Upper lobe of left lung (tissue), 4 donors: ENCODE results near the gene PRKN.

ENCODE experiments used
- EP300 ChIP-seq, 4 donors: sonication (generic); formaldehyde crosslinking; IDR thresholded peaks; one replicate each; pipeline ENCODE4 v1.5.1; 2017; ENCODE audit warnings: antibody characterized with exemption in 4 of 4, control low read depth in 2 of 4
- POLR2A ChIP-seq, 4 donors: fragments of 450-650 bp; IDR thresholded peaks; one replicate each; pipeline ENCODE4 v1.5.1; 2016 to 2017; ENCODE audit warnings: antibody characterized with exemption in 4 of 4, mild to moderate bottlenecking in 2 of 4
- POLR2AphosphoS5 ChIP-seq, 2 donors: sonication (generic); formaldehyde crosslinking; IDR thresholded peaks; one replicate each; pipeline ENCODE4 v1.5.1; 2017; ENCODE audit warnings: antibody characterized with exemption in 2 of 2
- TF ChIP-seq, protein P1 (sequence below), 6 experiments: fragments of 450-650 bp in 4 of 6; fragments of 200-600 bp in 2 of 6; sonication (generic) in 2 of 6; IDR thresholded peaks; one replicate each; pipeline ENCODE4 v1.5.1; 2016 to 2019; ENCODE audit warnings: antibody characterized with exemption in 6 of 6

GRCh38 chr6:161376367-161376766 is 1351.2 kb downstream of the PRKN start:
- TF ChIP-seq, protein P1, sequence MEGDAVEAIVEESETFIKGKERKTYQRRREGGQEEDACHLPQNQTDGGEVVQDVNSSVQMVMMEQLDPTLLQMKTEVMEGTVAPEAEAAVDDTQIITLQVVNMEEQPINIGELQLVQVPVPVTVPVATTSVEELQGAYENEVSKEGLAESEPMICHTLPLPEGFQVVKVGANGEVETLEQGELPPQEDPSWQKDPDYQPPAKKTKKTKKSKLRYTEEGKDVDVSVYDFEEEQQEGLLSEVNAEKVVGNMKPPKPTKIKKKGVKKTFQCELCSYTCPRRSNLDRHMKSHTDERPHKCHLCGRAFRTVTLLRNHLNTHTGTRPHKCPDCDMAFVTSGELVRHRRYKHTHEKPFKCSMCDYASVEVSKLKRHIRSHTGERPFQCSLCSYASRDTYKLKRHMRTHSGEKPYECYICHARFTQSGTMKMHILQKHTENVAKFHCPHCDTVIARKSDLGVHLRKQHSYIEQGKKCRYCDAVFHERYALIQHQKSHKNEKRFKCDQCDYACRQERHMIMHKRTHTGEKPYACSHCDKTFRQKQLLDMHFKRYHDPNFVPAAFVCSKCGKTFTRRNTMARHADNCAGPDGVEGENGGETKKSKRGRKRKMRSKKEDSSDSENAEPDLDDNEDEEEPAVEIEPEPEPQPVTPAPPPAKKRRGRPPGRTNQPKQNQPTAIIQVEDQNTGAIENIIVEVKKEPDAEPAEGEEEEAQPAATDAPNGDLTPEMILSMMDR (IDR thresholded peaks at IDR 0.05) = no peak
- TF ChIP-seq POLR2A (IDR thresholded peaks at IDR 0.05) (no peak), EP300 (IDR thresholded peaks at IDR 0.05) (no peak), POLR2AphosphoS5 (IDR thresholded peaks at IDR 0.05) (no peak)
